Activated CD4-positive, alpha-beta T cell treated with anti-CD3 and anti-CD28 coated beads, Interleukin-2, amount 10 ng/mL, durations not matched to agents 7 days and 5 days (primary cell): Measurements from ENCODE around the gene HPS1. TPM values are rescaled to one million over a fixed set of nuclear protein-coding genes. Genes with fewer than 3 reads are reported as not detected.

Experiments used
- CTCF ChIA-PET: fragments of 350-600 bp; sonication (Branson Sonifier 250); formaldehyde crosslinking; loops from one replicate; lab custom pipeline; 2021; ENCODE audit warnings: antibody characterized with exemption; lab: Charles Lee
- POLR2A ChIA-PET: fragments of 350-600 bp; sonication (Branson Sonifier 250); formaldehyde crosslinking; loops from one replicate; lab custom pipeline; 2021; ENCODE audit warnings: antibody characterized with exemption; lab: Charles Lee
- DNase-seq: peaks from one replicate; pipeline ENCODE4 v3.0.0-alpha.2; 2020
- H3K27ac Mint-ChIP-seq: one replicate; pipeline ENCODE4 v1.8.0; 2021; ENCODE audit warnings: mild to moderate bottlenecking, moderate library complexity, mixed read lengths
- H3K27me3 Mint-ChIP-seq: one replicate; pipeline ENCODE4 v1.8.0; 2021; ENCODE audit warnings: mixed read lengths
- H3K36me3 Mint-ChIP-seq: one replicate; pipeline ENCODE4 v1.8.0; 2021; ENCODE audit warnings: low read depth, mixed read lengths
- H3K4me1 Mint-ChIP-seq: one replicate; pipeline ENCODE4 v1.8.0; 2021; ENCODE audit warnings: mixed read lengths
- H3K4me3 Mint-ChIP-seq: one replicate; pipeline ENCODE4 v1.8.0; 2021; ENCODE audit warnings: mild to moderate bottlenecking, moderate library complexity, mixed read lengths
- H3K9me3 Mint-ChIP-seq: one replicate; pipeline ENCODE4 v1.8.0; 2021; ENCODE audit warnings: mixed read lengths
- total RNA-seq, 2 experiments: library from RNA; stranded (reverse); gene quantifications; one replicate each; pipeline ENCODE4 v1.2.3, GENCODE V29; 2021

HPS1 gene
- total RNA-seq, 2 experiments from 2014 or later = 95.5 to 102 TPM

- Mint-ChIP-seq H3K36me3 (no peaks in the 10 kb centered on the region), H3K4me3 (no peak overlapping the region), H3K9me3 (no peaks in the 10 kb centered on the region), H3K27me3 (peaks cover 1% of the 10 kb centered on the region), H3K27ac (no peak overlapping the region), H3K4me1 (no peaks in the 10 kb centered on the region)
- DNase-seq = no peak
- ChIA-PET CTCF (no interaction called here), POLR2A (no interaction called here)
These were observed 27.9 kb upstream of the HPS1 start for GRCh38 chr10:98474628-98475027.

GRCh38 chr10:98472196-98472595 lies 25.5 kb upstream of the HPS1 start:
- no peaks in the 10 kb centered on the region for H3K36me3 Mint-ChIP-seq
- H3K4me3 Mint-ChIP-seq = no peak overlapping the region
- peaks cover 9% of the 10 kb centered on the region for H3K4me1 Mint-ChIP-seq
- H3K27ac Mint-ChIP-seq = no peak overlapping the region
- peaks cover 17% of the 10 kb centered on the region for H3K27me3 Mint-ChIP-seq
- DNase-seq = no peak
- H3K9me3 Mint-ChIP-seq = no peaks in the 10 kb centered on the region
- POLR2A ChIA-PET = no interaction called here
- CTCF ChIA-PET = no interaction called here

GRCh38 chr10:98470850-98471249 lies 24.1 kb upstream of the HPS1 start:
- Mint-ChIP-seq H3K4me1 (peaks cover 11% of the 10 kb centered on the region), H3K4me3 (no peak overlapping the region), H3K27ac (no peak overlapping the region), H3K27me3 (peaks cover 17% of the 10 kb centered on the region), H3K9me3 (no peaks in the 10 kb centered on the region), H3K36me3 (no peaks in the 10 kb centered on the region)
- no peak for DNase-seq
- CTCF ChIA-PET = no interaction called here
- POLR2A ChIA-PET = no interaction called here

- no peaks in the 10 kb centered on the region for H3K9me3 Mint-ChIP-seq
- ChIA-PET POLR2A (no interaction called here), CTCF (no interaction called here)
- H3K4me3 Mint-ChIP-seq = no peak overlapping the region
- no peak overlapping the region for H3K27ac Mint-ChIP-seq
- peaks cover 17% of the 10 kb centered on the region for H3K27me3 Mint-ChIP-seq
- no peak for DNase-seq
- H3K4me1 Mint-ChIP-seq = peaks cover 11% of the 10 kb centered on the region
- H3K36me3 Mint-ChIP-seq = no peaks in the 10 kb centered on the region
These were observed 22.5 kb upstream of the HPS1 start for GRCh38 chr10:98469001-98469931.

GRCh38 chr10:98467506-98468318 lies 21.0 kb upstream of the HPS1 start:
- Mint-ChIP-seq H3K27me3 (peaks cover 16% of the 10 kb centered on the region), H3K4me3 (peak overlapping the region; percentile 82), H3K36me3 (no peaks in the 10 kb centered on the region), H3K27ac (peak overlapping the region; percentile 83), H3K9me3 (no peaks in the 10 kb centered on the region), H3K4me1 (peaks cover 11% of the 10 kb centered on the region)
- CTCF ChIA-PET = interaction anchor here (0.6 to 1.8 kb wide), 10 partner anchors 10 to 779 kb away, joined by 3 to 5 read pairs (median 3); no protein-coding TSS in a partner anchor
- peak; percentile 70 for DNase-seq
- POLR2A ChIA-PET = no interaction called here

- H3K36me3 Mint-ChIP-seq = no peaks in the 10 kb centered on the region
- peaks cover 11% of the 10 kb centered on the region for H3K4me1 Mint-ChIP-seq
- no peaks in the 10 kb centered on the region for H3K9me3 Mint-ChIP-seq
- H3K4me3 Mint-ChIP-seq = peak overlapping the region; percentile 82
- H3K27me3 Mint-ChIP-seq = peaks cover 16% of the 10 kb centered on the region
- no peak overlapping the region for H3K27ac Mint-ChIP-seq
- CTCF ChIA-PET = interaction anchor here (0.6 to 1.8 kb wide), 9 partner anchors 9 to 780 kb away, joined by 3 to 5 read pairs (median 3); no protein-coding TSS in a partner anchor
- POLR2A ChIA-PET = no interaction called here
- DNase-seq = no peak
These were observed 20.2 kb upstream of the HPS1 start for GRCh38 chr10:98466861-98467505.

GRCh38 chr10:98465866-98466265 lies 19.1 kb upstream of the HPS1 start:
- Mint-ChIP-seq H3K36me3 (no peaks in the 10 kb centered on the region), H3K4me1 (peaks cover 11% of the 10 kb centered on the region), H3K27ac (no peak overlapping the region), H3K4me3 (no peak overlapping the region), H3K9me3 (no peaks in the 10 kb centered on the region), H3K27me3 (peaks cover 16% of the 10 kb centered on the region)
- ChIA-PET POLR2A (no interaction called here), CTCF (no interaction called here)
- DNase-seq = no peak

- Mint-ChIP-seq H3K27me3 (peaks cover 13% of the 10 kb centered on the region), H3K4me1 (peaks cover 11% of the 10 kb centered on the region), H3K27ac (no peak overlapping the region), H3K4me3 (no peak overlapping the region), H3K9me3 (no peaks in the 10 kb centered on the region), H3K36me3 (no peaks in the 10 kb centered on the region)
- ChIA-PET CTCF (no interaction called here), POLR2A (no interaction called here)
- DNase-seq = no peak
These were observed 17.4 kb upstream of the HPS1 start for GRCh38 chr10:98463976-98464754.

- no peak overlapping the region for H3K27ac Mint-ChIP-seq
- DNase-seq = no peak
- H3K4me3 Mint-ChIP-seq = no peak overlapping the region
- no peaks in the 10 kb centered on the region for H3K9me3 Mint-ChIP-seq
- CTCF ChIA-PET = no interaction called here
- peaks cover 5% of the 10 kb centered on the region for H3K27me3 Mint-ChIP-seq
- POLR2A ChIA-PET = no interaction called here
- peaks cover 6% of the 10 kb centered on the region for H3K4me1 Mint-ChIP-seq
- no peaks in the 10 kb centered on the region for H3K36me3 Mint-ChIP-seq
These were observed 16.3 kb upstream of the HPS1 start for GRCh38 chr10:98463016-98463415.

GRCh38 chr10:98461500-98461842 lies 14.7 kb upstream of the HPS1 start:
- Mint-ChIP-seq H3K4me1 (no peaks in the 10 kb centered on the region), H3K9me3 (no peaks in the 10 kb centered on the region), H3K27ac (no peak overlapping the region), H3K27me3 (peaks cover 9% of the 10 kb centered on the region), H3K36me3 (no peaks in the 10 kb centered on the region), H3K4me3 (no peak overlapping the region)
- CTCF ChIA-PET = no interaction called here
- DNase-seq = no peak
- POLR2A ChIA-PET = no interaction called here

GRCh38 chr10:98460837-98461499 lies 14.2 kb upstream of the HPS1 start:
- CTCF ChIA-PET = no interaction called here
- POLR2A ChIA-PET = no interaction called here
- H3K9me3 Mint-ChIP-seq = no peaks in the 10 kb centered on the region
- DNase-seq = no peak
- H3K27me3 Mint-ChIP-seq = peaks cover 9% of the 10 kb centered on the region
- H3K27ac Mint-ChIP-seq = no peak overlapping the region
- no peak overlapping the region for H3K4me3 Mint-ChIP-seq
- no peaks in the 10 kb centered on the region for H3K4me1 Mint-ChIP-seq
- H3K36me3 Mint-ChIP-seq = no peaks in the 10 kb centered on the region
